NK-92 (cell line): ENCODE measurements around the gene COPZ1.
"Not testable (repeated sequence)": the region's sequence is repeated elsewhere in the genome, so short reads cannot be mapped to it uniquely, and the experiment has no call there.

Source experiments
- DNase-seq: peaks from one replicate; lab custom pipeline; 2025; ENCODE audit not compliant: unreplicated experiment; lab: John Stamatoyannopoulos, UW

The COPZ1 gene

GRCh38 chr12:54294152-54294952, 30.6 kb upstream of the COPZ1 start:
- no peak for DNase-seq

- no peak for DNase-seq
These were observed 29.9 kb upstream of the COPZ1 start for GRCh38 chr12:54294953-54295566.

- DNase-seq, result no peak
These were observed 28.4 kb upstream of the COPZ1 start for GRCh38 chr12:54296393-54297099.

- DNase-seq, result no peak
These were observed 26.0 kb upstream of the COPZ1 start for GRCh38 chr12:54298904-54299303.

- DNase-seq, result no peak
These were observed 25.3 kb upstream of the COPZ1 start for GRCh38 chr12:54299515-54300224.

GRCh38 chr12:54300225-54300731, 24.7 kb upstream of the COPZ1 start:
- DNase-seq, result no peak

- DNase-seq, result no peak
These were observed 24.1 kb upstream of the COPZ1 start, which contains the start of gene NFE2 for GRCh38 chr12:54300732-54301427. TSS of gene NFE2 (minus strand) at chr12:54301015. CDS start at chr12:54295248, 5,767 bp downstream.

- no peak for DNase-seq
These were observed 23.4 kb upstream of the COPZ1 start for GRCh38 chr12:54301428-54302048.

- DNase-seq, result no peak
These were observed 21.3 kb upstream of the COPZ1 start for GRCh38 chr12:54303640-54304039.

GRCh38 chr12:54304187-54304810, 20.6 kb upstream of the COPZ1 start:
- DNase-seq, result no peak

GRCh38 chr12:54306925-54307741, 17.8 kb upstream of the COPZ1 start:
- no peak for DNase-seq

GRCh38 chr12:54311051-54311450, 13.9 kb upstream of the COPZ1 start:
- no peak for DNase-seq

GRCh38 chr12:54312309-54312708, 12.6 kb upstream of the COPZ1 start:
- not testable (repeated sequence) for DNase-seq

- DNase-seq, result no peak
These were observed 3.6 kb upstream of the COPZ1 start for GRCh38 chr12:54321363-54321762.

GRCh38 chr12:54325442-54326109, 645 bp downstream of the COPZ1 start:
- not testable (repeated sequence) for DNase-seq

GRCh38 chr12:54328595-54329337, 3.8 kb downstream of the COPZ1 start:
- DNase-seq, result no peak

- no peak for DNase-seq
These were observed 4.8 kb downstream of the COPZ1 start for GRCh38 chr12:54329759-54330158.
